Skeletal muscle satellite cell (primary cell): Measurements from ENCODE around the gene KLK11.

Experiments used
- H3K27me3 ChIP-seq: 2 replicates; pipeline ENCODE4 v1.7.0; 2013; ENCODE audit warnings: low read length; ENCODE audit not compliant: control insufficient read depth, insufficient read depth
- H3K36me3 ChIP-seq: 2 replicates; pipeline ENCODE4 v1.7.0; 2013; ENCODE audit warnings: mild to moderate bottlenecking, control low read depth, low read length; ENCODE audit not compliant: insufficient read depth
- H3K4me1 ChIP-seq: 2 replicates; pipeline ENCODE4 v1.7.0; 2013; ENCODE audit warnings: low read length; ENCODE audit not compliant: control insufficient read depth, insufficient read depth
- H3K4me2 ChIP-seq: 2 replicates; pipeline ENCODE4 v1.7.0; 2013; ENCODE audit warnings: mild to moderate bottlenecking, low read length
- H3K4me3 ChIP-seq: 2 replicates; pipeline ENCODE4 v1.7.0; 2013; ENCODE audit warnings: low read length
- H3K9ac ChIP-seq: 2 replicates; pipeline ENCODE4 v1.7.0; 2013; ENCODE audit warnings: mild to moderate bottlenecking, low read depth, low read length, moderate library complexity
- H3K9me3 ChIP-seq: replicated peaks from 2 replicates; pipeline ENCODE4 v1.7.0; 2013; ENCODE audit warnings: mild to moderate bottlenecking, control low read depth, low read length

The KLK11 gene

DNA sequence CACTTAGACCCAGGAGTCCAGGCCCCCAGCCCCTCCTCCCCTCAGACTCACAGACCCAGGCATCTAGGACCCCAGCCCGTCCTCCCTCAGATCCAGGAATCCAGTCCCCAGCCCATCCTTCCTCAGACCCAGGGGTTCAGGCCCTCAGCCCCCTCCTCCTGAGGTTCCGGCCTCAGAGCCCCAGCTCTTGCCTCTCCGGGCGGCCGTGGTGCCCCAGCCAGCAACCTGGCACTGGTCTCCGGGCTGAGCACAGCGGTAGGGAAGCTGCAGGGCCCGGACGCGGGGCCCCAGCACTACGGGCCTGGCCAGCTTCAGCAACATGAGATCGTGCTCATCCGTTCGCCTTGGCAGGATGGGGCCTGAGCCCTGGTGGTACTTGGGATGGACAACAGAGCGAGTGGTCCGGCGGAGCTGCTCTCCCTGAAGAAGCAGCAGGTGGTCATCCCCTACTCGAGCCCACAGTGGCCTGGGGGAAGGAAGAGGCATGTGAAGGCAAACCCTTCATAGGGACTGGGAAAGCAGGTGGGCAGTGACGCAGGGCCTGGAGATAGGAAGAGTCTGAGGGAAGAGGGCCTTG, 10.6 kb downstream of the KLK11 start:
- Histone ChIP-seq H3K9me3 (peaks cover 8% of the 10 kb centered on the region), H3K4me1 (peaks cover 3% of the 10 kb centered on the region), H3K4me2 (no peak overlapping the region), H3K4me3 (no peak overlapping the region), H3K36me3 (no peaks in the 10 kb centered on the region), H3K27me3 (peaks cover 15% of the 10 kb centered on the region), H3K9ac (no peak overlapping the region)

DNA sequence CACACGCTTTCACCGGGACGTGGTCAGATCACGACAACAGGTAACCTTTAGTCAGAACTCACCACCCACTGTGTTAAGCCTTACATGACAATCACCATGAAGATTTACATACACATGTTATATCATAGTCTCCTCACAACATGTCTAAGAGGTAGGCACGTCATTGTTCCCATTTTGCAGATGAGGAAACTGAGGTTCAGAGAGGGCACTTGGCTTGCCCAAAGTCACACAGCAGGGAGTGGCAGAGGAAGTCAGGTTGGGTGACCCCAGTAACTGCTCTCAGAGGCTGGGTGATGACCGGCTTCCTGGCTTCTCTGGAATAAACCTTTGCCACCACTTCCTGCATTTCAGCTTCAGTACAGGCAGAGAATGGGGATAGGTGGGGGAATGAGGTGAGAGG, 12.2 kb downstream of the KLK11 start:
- Histone ChIP-seq H3K4me3 (no peak overlapping the region), H3K27me3 (peaks cover 5% of the 10 kb centered on the region), H3K4me2 (no peak overlapping the region), H3K4me1 (peaks cover 3% of the 10 kb centered on the region), H3K9me3 (peaks cover 8% of the 10 kb centered on the region), H3K9ac (no peak overlapping the region), H3K36me3 (no peaks in the 10 kb centered on the region)

DNA sequence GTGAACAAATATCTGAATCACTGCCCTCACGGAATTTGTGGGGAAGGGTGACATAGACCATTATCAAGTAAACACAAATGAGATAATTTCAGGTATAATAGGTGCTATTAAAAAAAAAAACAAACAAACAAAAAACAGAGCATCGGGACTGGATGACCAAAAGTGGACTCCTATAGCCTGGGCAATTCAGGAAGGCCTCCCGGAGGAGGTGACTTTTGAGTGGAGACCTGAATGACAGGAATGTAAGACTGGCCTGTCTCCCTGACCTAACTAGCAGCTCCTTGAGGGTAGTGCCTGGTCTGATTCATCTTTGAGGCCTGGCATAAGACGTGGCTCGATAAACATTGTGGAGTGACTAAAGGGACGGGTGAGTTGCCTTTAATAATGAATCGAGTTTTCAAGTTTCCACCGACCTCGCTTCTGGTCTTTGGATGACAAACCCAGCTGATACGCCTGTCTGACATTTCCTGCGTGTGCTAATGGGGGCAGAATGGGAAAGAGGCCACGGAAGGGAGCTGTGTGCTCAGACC, 13.7 kb downstream of the KLK11 start:
- H3K9me3 ChIP-seq: peaks cover 8% of the 10 kb centered on the region
- H3K4me1 ChIP-seq: peaks cover 3% of the 10 kb centered on the region
- no peaks in the 10 kb centered on the region for H3K36me3 ChIP-seq
- H3K4me2 ChIP-seq: no peak overlapping the region
- no peak overlapping the region for H3K4me3 ChIP-seq
- H3K27me3 ChIP-seq: no peaks in the 10 kb centered on the region
- no peak overlapping the region for H3K9ac ChIP-seq

DNA sequence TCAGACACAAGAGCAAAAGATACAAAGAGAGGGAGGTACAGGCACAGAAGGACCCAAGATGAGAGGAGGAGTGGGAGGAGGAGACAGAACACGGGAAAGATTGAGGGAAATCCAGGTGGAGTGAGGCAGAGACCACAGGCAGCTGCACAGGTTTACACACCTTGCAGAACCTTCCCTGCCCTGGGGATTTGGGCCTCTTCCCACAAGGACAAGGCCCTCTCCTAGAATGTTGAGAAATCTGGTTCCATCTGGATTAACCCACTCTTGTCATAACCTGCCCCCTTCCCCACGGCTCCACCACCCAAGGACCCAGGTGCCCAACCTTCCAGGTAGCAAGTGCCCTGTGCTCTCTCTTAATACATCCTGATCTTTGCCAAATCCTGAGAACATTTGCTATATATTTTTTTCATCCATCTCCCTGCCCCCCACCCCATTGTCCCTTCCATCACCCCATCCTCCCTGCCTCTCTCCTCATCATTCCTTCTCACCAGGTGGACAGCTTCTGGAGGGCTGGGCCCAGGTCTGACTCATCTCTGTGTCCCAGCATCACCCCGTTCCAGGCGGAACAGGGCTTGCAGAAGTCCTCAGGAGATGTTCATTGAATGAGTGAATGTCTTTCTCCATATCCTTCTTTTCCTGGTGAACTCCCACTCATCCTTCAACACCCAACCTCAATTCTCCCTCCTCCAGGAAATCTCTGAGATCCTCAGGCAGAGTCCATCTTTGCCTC, 16.2 kb downstream of the KLK11 start:
- H3K27me3 ChIP-seq: no peaks in the 10 kb centered on the region

DNA sequence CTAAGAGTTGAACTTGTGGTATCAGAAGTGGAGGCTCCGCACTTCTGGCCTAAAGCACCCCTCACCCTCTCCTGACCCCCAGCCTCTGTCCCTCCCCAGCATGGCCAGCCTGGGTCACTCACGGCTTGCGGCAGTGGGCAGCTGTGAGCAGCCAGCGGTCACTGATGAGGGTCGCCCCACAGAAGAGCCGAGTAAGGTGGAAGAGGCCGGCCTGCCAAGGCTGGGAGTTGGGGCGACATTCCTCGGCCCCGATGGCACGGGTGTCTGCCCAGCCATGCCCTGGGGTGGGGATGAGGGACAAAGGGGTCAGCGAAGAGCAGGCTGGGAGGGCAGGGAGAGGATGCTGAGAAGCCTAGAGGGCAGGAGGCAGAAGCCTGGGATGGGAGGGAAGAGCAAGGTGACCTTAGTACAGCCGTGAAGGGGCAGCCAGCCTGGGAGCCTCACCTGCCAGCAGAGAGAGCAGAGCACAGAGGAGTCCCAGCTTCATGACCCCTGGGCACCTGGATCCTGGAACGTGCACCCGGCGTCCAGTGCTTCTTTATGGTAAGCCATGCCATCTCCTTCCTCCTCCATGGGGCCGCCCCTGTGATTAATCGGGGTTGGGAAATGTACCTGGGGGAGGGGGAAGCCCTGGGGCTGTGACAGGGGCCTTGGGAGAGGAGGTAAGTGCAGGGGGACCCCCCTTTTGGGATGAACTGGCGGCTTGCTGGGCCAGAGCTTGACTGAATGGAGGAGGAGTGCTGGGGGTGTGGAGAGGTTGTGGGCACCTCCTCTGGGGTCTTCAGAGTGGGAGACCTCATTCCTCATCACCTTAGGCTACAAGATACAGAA, 17.1 kb downstream of the KLK11 start:
- H3K4me3 ChIP-seq: no peak overlapping the region
- H3K9ac ChIP-seq: no peak overlapping the region
- H3K9me3 ChIP-seq: peaks cover 7% of the 10 kb centered on the region

More for the DNA sequence above, 16.2 kb downstream of the KLK11 start:
- no peaks in the 10 kb centered on the region for H3K4me1 ChIP-seq
- no peak overlapping the region for H3K9ac ChIP-seq
- H3K9me3 ChIP-seq: peaks cover 11% of the 10 kb centered on the region
- no peak overlapping the region for H3K4me2 ChIP-seq
- H3K36me3 ChIP-seq: no peaks in the 10 kb centered on the region
- no peak overlapping the region for H3K4me3 ChIP-seq

DNA sequence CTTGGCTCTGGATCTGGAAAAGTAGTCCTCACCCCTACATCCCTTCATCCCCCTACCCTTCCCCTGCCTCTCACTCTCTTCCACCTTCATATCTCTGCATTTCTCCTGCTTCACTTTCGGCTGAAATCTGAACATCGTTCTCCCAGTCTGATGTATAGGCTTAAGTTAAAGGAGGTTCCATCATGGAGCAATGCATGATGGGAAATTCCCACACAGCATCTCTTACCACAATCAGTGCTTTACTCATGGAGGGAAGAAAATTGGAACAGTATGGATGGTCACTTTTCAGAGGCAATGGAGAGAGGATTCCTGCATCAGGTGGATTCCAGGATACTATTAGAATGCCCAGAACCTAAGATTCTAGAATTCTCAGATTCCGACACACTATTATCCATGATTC, 18.9 kb downstream of the KLK11 start:
- Histone ChIP-seq H3K4me1 (no peaks in the 10 kb centered on the region), H3K27me3 (no peaks in the 10 kb centered on the region), H3K36me3 (no peaks in the 10 kb centered on the region), H3K4me3 (no peak overlapping the region), H3K4me2 (no peak overlapping the region), H3K9me3 (peaks cover 3% of the 10 kb centered on the region), H3K9ac (no peak overlapping the region)

More for the DNA sequence above, 17.1 kb downstream of the KLK11 start:
- H3K4me2 ChIP-seq: no peak overlapping the region
- no peaks in the 10 kb centered on the region for H3K27me3 ChIP-seq
- H3K4me1 ChIP-seq: no peaks in the 10 kb centered on the region
- no peaks in the 10 kb centered on the region for H3K36me3 ChIP-seq

DNA sequence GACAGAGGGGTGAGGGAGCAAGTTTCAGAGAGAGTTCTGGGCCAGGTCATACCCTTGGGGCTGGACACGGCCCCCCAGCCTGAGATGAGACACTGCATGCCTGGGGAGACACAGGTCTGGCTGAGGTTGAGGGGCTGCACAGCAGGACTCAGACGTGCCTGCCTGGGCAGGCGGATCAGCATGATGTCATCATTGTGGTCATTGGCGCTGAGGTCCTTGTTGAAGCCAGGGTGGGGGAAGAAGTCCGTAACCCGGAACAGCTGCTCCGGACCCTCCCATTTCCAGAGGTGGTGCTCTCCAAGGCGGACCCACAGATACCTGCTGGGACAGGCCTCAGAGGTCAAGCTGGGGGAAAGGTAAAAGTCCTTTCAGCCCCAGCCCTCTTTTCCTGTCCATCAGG, 20.0 kb downstream of the KLK11 start:
- Histone ChIP-seq H3K4me3 (no peak overlapping the region), H3K4me2 (no peak overlapping the region), H3K9ac (no peak overlapping the region), H3K9me3 (peaks cover 3% of the 10 kb centered on the region), H3K27me3 (no peaks in the 10 kb centered on the region), H3K36me3 (no peaks in the 10 kb centered on the region), H3K4me1 (no peaks in the 10 kb centered on the region)

DNA sequence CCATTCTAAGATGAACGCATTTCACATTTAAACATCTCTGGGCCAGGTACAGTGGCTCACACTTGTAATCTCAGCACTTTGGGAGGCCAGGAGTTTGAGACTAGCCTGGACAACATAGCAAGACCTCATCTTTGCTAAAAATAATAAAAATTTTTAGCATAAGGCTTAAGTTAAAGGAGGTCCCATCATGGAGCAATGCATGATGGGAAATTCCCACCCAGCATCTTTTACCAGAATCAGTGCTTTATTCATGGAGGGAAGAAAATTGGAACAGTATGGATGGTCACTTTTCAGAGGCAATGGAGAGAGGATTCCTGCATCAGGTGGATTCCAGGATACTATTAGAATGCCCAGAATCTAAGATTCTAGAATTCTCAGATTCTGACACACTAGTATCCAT, 21.2 kb downstream of the KLK11 start:
- no peak overlapping the region for H3K4me2 ChIP-seq
- H3K27me3 ChIP-seq: no peaks in the 10 kb centered on the region

DNA sequence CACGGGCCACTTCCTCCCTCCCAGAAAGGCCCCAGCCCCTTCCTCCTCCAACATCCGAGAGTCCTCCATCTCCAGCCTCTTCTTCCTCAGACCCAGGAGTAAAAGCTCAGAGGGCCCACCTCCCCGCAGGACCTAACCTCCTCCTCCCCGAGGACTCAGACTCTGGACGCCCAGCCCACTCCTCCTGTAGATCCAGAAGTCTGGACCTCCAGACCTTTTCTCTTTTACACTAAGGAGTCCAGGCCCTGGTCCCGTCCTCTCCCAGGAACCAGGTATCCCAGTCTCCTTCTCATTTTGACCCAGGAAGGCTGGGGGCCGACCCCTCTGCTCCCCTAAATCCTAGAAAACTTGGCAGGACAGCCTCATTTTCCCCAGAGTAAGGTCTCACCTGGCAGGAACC, 23.1 kb downstream of the KLK11 start:
- no peak overlapping the region for H3K4me2 ChIP-seq
- peaks cover 3% of the 10 kb centered on the region for H3K9me3 ChIP-seq
- no peaks in the 10 kb centered on the region for H3K36me3 ChIP-seq
- H3K4me1 ChIP-seq: no peaks in the 10 kb centered on the region
- no peaks in the 10 kb centered on the region for H3K27me3 ChIP-seq
- no peak overlapping the region for H3K9ac ChIP-seq
- H3K4me3 ChIP-seq: no peak overlapping the region

More for the DNA sequence above, 21.2 kb downstream of the KLK11 start:
- no peaks in the 10 kb centered on the region for H3K4me1 ChIP-seq
- peaks cover 3% of the 10 kb centered on the region for H3K9me3 ChIP-seq
- no peak overlapping the region for H3K9ac ChIP-seq
- no peak overlapping the region for H3K4me3 ChIP-seq
- H3K36me3 ChIP-seq: no peaks in the 10 kb centered on the region

DNA sequence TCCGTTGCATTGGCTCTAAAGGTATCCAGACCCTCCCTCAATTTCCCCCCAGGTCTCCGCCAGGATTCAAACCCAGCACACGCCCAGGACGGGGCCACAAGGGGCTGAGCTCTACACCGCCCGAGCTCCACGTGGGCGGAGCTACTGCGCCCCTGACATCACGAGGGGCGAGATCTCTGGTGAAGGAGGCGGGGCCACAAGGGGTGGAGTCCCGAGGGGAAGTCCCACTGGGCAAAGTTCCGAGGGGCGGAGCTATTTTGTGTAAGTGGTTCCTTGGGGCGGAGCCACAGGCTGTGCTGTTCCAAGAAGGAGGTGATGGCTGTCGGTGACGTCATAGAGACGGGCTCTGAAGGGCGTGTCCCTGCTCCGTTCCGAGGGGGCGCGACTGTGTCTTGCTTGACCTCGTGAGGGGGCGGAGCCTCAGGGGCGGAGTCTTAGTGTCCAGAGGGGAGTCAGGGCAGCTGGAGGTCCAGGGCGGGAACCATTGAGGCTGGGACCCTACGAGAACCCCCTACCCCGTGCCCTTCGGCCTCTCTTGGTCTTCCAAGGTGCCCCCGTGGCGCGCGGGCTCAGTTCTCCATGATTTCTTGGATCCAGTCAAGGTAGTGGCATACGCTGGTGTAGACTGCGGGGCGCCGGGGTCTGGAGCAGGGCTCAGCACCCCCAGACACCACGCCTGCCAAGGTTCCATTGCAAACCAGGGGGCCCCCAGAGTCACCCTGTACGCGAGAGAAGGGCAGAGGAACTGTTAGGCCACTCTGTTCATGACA, 23.7 kb downstream of the KLK11 start:
- H3K36me3 ChIP-seq: no peaks in the 10 kb centered on the region
- H3K4me3 ChIP-seq: no peak overlapping the region
- H3K9ac ChIP-seq: no peak overlapping the region
- H3K9me3 ChIP-seq: peaks cover 3% of the 10 kb centered on the region
- no peaks in the 10 kb centered on the region for H3K27me3 ChIP-seq
- no peaks in the 10 kb centered on the region for H3K4me1 ChIP-seq
- H3K4me2 ChIP-seq: no peak overlapping the region

DNA sequence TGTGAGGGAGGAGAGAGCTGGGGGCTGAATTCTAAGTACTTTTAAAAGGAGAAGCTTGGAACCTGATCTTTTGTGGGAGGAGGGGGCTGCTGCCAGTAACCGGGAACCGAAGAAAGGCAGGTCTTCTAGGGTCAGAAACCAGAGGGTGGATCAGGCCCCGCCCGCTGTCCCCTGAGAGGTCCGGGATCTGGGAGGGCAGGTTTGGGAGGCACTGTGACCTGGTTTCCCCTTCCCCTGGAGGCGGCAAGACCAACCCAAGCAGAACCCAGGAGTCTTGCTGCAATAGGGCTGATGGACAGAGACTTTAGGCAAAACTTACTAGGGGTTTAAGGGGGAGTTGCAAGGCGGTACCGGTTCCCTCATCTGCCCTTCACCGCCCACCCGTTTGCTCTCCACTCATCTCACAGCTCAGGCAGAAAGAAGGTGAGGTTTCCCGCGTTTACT, 24.3 kb downstream of the KLK11 start:
- Histone ChIP-seq H3K9ac (no peak overlapping the region), H3K27me3 (no peaks in the 10 kb centered on the region)

More for the DNA sequence above, 24.3 kb downstream of the KLK11 start:
- H3K36me3 ChIP-seq: no peaks in the 10 kb centered on the region
- no peak overlapping the region for H3K4me2 ChIP-seq
- H3K9me3 ChIP-seq: no peaks in the 10 kb centered on the region
- no peaks in the 10 kb centered on the region for H3K4me1 ChIP-seq
- no peak overlapping the region for H3K4me3 ChIP-seq
